ACC112 (cell line): ENCODE results near the gene DNM3.
A peak's percentile ranks its signal among the peaks of the same experiment; 100 is the strongest.

Experiments used
- H2AFZ ChIP-seq: fragments of 200-600 bp; sonication (generic); one replicate; pipeline ENCODE4 v1.6.0; 2017; ENCODE audit warnings: antibody characterized with exemption, low read length; ENCODE audit not compliant: unreplicated experiment
- H3K27ac ChIP-seq: fragments of 200-600 bp; sonication (generic); 2 replicates; pipeline ENCODE4 v1.5.1; 2014; ENCODE audit warnings: low read depth, mild to moderate bottlenecking, antibody characterized with exemption, low read length, moderate library complexity
- H3K27me3 ChIP-seq: fragments of 200-600 bp; sonication (generic); 2 replicates; pipeline ENCODE4 v1.6.1; 2014; ENCODE audit warnings: mild to moderate bottlenecking, antibody characterized with exemption, low read length, moderate library complexity, mixed read lengths; ENCODE audit not compliant: insufficient read depth
- H3K36me3 ChIP-seq: fragments of 200-600 bp; sonication (generic); 2 replicates; pipeline ENCODE4 v1.6.1; 2016; ENCODE audit warnings: mild to moderate bottlenecking, antibody characterized with exemption, low read length, moderate library complexity, mixed read lengths; ENCODE audit not compliant: insufficient read depth
- H3K4me1 ChIP-seq: fragments of 200-600 bp; sonication (generic); one replicate; pipeline ENCODE4 v1.6.1; 2016; ENCODE audit warnings: low read length, mixed read lengths; ENCODE audit not compliant: insufficient read depth, unreplicated experiment, control insufficient read depth
- H3K4me3 ChIP-seq: fragments of 200-600 bp; sonication (generic); 2 replicates; pipeline ENCODE4 v1.5.1; 2014; ENCODE audit warnings: mild to moderate bottlenecking, low read depth, low read length
- H3K79me2 ChIP-seq: fragments of 200-600 bp; sonication (generic); one replicate; pipeline ENCODE4 v1.6.0; 2016; ENCODE audit warnings: low read length; ENCODE audit not compliant: control insufficient read depth, unreplicated experiment, insufficient read depth

The DNM3 gene

DNA sequence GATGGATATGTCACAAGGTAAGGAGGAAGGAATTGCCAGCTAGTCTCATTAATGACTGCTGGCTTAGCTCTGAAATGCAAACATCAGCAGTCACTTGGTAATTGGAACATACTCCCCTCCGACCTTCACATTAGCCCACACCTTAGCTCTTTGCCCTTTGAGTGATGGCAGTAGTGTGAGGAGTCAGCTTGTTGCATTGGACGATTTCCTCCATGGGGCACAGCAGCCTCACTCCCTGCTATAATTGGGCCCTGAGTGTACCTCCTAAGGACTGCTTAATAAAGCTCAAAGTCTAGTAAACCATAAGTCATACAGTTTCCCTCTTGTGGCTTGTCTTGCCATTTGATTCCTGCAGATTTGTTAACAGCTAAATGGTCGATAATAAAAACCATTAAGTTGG, 40.4 kb upstream of the DNM3 start:
- Histone ChIP-seq H2AFZ (no peak overlapping the region), H3K27me3 (no peaks in the 10 kb centered on the region), H3K4me3 (no peak overlapping the region), H3K27ac (no peak overlapping the region), H3K79me2 (no peaks in the 10 kb centered on the region), H3K36me3 (peaks cover 16% of the 10 kb centered on the region), H3K4me1 (peaks cover 4% of the 10 kb centered on the region)

DNA sequence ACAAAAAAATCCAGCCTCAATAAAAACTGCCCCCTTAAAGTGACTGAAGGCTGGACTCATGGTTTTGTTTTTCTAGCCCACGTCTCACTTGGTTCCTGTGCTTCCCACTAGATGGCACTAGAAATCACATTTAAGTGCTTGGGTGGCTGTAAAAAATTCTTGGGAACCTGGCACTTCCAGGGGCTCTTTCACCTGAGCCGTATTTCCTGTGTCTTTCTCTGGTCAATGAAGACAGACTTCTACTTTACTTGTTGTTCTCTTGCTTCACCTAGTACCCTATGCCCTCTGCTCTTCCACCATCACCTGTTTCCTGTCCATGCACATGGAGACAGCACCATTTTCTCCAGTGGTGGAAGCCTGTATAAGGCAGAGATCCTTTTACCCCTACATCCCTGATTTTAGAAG, 39.8 kb upstream of the DNM3 start:
- Histone ChIP-seq H3K79me2 (no peaks in the 10 kb centered on the region), H3K4me1 (peaks cover 4% of the 10 kb centered on the region), H3K36me3 (peaks cover 12% of the 10 kb centered on the region; the same call in 1 of the 2 replicates), H3K4me3 (no peak overlapping the region), H2AFZ (no peak overlapping the region), H3K27ac (no peak overlapping the region), H3K27me3 (no peaks in the 10 kb centered on the region)

GRCh38 chr1:171802207-171802606, 39.1 kb upstream of the DNM3 start:
- no peaks in the 10 kb centered on the region for H3K79me2 ChIP-seq
- peaks cover 4% of the 10 kb centered on the region for H3K4me1 ChIP-seq
- no peak overlapping the region for H2AFZ ChIP-seq
- peaks cover 4% of the 10 kb centered on the region; the same call in 1 of the 2 replicates for H3K36me3 ChIP-seq
- H3K27ac ChIP-seq, result no peak overlapping the region
- H3K4me3 ChIP-seq, result no peak overlapping the region
- no peaks in the 10 kb centered on the region for H3K27me3 ChIP-seq

- Histone ChIP-seq H3K27me3 (no peaks in the 10 kb centered on the region), H3K27ac (no peak overlapping the region), H3K36me3 (no peaks in the 10 kb centered on the region), H3K4me3 (no peak overlapping the region), H3K4me1 (peaks cover 4% of the 10 kb centered on the region), H2AFZ (no peak overlapping the region), H3K79me2 (no peaks in the 10 kb centered on the region)
These were observed 38.3 kb upstream of the DNM3 start for GRCh38 chr1:171803045-171803444.

GRCh38 chr1:171803461-171804022, 37.8 kb upstream of the DNM3 start:
- Histone ChIP-seq H3K4me3 (no peak overlapping the region), H3K36me3 (no peaks in the 10 kb centered on the region), H3K27ac (no peak overlapping the region), H3K27me3 (no peaks in the 10 kb centered on the region), H3K4me1 (peaks cover 4% of the 10 kb centered on the region), H2AFZ (no peak overlapping the region), H3K79me2 (no peaks in the 10 kb centered on the region)

DNA sequence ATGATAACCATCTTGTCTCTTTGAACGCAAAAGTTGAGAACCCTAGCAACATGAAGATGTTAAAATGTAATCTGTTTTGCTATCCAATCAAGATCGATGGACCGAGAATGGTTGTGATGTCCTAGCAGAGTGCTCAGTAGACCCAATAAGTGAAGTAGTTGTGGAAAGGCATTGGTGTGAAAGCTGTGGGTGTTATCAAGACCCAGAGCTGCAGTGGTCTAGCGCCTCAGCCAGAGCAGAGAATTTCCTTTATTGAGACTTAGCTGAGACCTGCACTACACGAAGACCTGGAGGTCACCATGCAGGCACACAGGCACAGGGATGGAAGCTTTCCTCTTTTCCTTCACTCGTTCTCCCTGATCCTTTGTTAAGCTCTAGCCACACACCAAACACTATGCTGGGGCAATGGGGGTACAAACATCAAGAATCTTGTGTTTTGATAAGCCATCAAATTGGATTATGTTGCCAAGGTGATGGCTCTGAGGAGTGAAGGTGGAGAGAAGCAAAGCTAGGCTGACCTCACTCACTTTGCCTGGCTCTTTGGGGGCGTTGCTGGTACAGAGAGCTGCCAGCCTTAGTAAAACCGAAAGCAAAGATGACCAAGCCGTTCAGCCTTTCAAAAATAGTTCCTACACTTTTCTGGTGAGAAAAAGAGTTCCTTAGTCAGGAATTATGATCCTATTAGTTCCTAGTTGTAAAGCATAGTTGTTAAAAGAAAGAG, 35.7 kb upstream of the DNM3 start:
- Histone ChIP-seq H3K27ac (no peak overlapping the region), H3K36me3 (no peaks in the 10 kb centered on the region), H3K79me2 (no peaks in the 10 kb centered on the region), H3K27me3 (no peaks in the 10 kb centered on the region), H2AFZ (peak overlapping the region; percentile 36), H3K4me1 (peaks cover 4% of the 10 kb centered on the region), H3K4me3 (no peak overlapping the region)

- no peaks in the 10 kb centered on the region for H3K79me2 ChIP-seq
- no peak overlapping the region for H2AFZ ChIP-seq
- H3K4me3 ChIP-seq, result no peak overlapping the region
- H3K27me3 ChIP-seq, result no peaks in the 10 kb centered on the region
- peaks cover 4% of the 10 kb centered on the region for H3K4me1 ChIP-seq
- H3K27ac ChIP-seq, result no peak overlapping the region
- no peaks in the 10 kb centered on the region for H3K36me3 ChIP-seq
These were observed 33.7 kb upstream of the DNM3 start for GRCh38 chr1:171807556-171807955.

DNA sequence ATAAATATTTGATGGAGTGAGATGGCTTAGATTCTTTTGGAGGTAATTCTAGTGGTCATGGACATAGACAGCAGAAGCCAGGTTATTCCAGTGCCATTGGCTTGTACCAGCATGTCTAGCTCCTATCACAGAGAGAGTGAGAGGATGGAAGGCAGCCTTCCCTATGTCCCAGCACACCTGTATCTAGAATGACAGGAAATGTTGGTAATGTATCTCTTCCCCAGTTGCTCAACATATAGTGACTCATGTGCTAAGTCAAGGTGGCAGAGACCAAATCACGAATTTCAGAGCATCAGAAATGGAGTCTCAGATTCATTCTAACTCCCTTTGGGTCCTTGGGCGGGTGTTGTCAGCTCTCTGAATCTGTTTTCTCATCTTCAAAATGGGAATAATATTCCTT, 31.5 kb upstream of the DNM3 start:
- H3K79me2 ChIP-seq, result no peaks in the 10 kb centered on the region
- no peaks in the 10 kb centered on the region for H3K4me1 ChIP-seq
- H3K27ac ChIP-seq, result no peak overlapping the region

DNA sequence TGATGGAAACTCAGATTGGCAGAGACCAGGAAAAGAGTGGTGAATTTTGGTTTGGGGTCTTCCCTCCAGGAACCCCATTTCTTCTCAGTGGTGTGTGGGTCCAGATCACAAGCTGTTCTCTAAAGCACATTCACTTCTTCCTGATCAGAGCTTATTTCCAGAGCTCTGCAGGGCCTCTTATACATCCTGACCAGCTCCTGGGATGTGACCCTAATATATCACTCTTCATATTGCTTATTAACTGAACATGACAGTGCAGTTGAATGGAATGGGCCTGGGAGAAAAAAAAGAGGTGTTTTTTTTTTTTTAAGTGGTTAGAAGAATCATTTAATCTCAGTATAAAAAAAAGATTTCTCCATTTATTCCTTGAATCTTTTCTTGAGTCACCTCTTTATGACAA, 29.6 kb upstream of the DNM3 start:
- no peak overlapping the region for H3K4me3 ChIP-seq
- H3K27me3 ChIP-seq, result no peaks in the 10 kb centered on the region
- no peaks in the 10 kb centered on the region for H3K4me1 ChIP-seq
- no peaks in the 10 kb centered on the region for H3K36me3 ChIP-seq
- H3K27ac ChIP-seq, result no peak overlapping the region
- no peak overlapping the region for H2AFZ ChIP-seq
- H3K79me2 ChIP-seq, result no peaks in the 10 kb centered on the region

More for the DNA sequence above, 31.5 kb upstream of the DNM3 start:
- Histone ChIP-seq H3K36me3 (no peaks in the 10 kb centered on the region), H3K27me3 (no peaks in the 10 kb centered on the region), H2AFZ (no peak overlapping the region), H3K4me3 (no peak overlapping the region)

DNA sequence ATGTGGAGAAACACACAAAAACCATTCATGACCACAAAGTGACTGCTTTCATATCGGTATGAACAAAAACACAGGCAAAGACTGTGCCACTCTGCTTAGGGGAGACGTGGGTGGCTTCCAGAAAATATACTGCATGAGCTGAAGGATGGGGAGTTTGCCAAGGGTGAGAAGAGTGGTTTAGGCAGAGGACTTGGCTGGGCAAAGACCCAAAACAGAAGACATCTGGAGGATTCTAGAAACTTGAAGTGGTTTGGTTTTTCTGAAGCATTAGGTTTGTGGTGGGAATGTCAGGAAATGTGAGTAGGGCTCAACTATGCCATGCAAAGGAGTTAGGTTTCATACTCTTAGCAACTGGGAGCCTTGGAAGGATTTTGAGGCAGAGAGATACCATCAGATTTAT, 26.6 kb upstream of the DNM3 start:
- Histone ChIP-seq H3K36me3 (no peaks in the 10 kb centered on the region), H3K4me3 (no peak overlapping the region), H3K4me1 (peaks cover 16% of the 10 kb centered on the region), H3K27ac (no peak overlapping the region), H3K27me3 (no peaks in the 10 kb centered on the region), H2AFZ (no peak overlapping the region), H3K79me2 (no peaks in the 10 kb centered on the region)

DNA sequence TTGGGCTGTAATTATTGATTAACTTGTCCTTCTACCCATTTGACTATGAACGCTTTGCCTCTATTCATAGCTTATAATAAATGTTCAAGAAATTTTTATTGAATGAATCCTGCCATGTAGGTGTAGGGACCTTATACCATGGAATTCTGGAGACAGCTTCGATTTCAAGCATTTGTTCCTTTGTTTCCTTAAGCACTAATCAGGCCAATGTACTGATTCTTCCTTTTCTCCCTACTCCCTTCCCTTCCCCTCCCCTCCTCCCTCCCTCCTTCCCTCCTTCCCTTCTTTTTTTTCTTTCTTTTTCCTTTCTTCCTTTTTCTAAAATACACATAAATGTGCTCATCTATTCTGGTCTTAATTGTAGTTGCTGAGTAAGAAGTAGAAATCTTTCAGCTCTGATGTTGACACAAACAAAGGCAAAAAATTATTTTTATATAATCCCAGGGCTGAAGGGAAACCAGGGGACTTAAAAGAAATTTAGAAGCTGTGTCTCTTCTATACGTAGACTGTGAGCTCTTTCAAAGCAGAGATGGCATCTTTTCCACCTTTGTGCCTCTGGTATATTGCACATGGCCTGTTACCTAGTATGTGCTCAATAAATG, 24.9 kb upstream of the DNM3 start:
- H3K27me3 ChIP-seq, result no peaks in the 10 kb centered on the region
- no peak overlapping the region for H3K4me3 ChIP-seq
- H2AFZ ChIP-seq, result no peak overlapping the region
- peaks cover 16% of the 10 kb centered on the region for H3K4me1 ChIP-seq
- no peak overlapping the region for H3K27ac ChIP-seq
- H3K79me2 ChIP-seq, result no peaks in the 10 kb centered on the region
- no peaks in the 10 kb centered on the region for H3K36me3 ChIP-seq
